Endothelial cell (in vitro differentiated cells): Measurements from ENCODE around the gene IP6K3. TPM values are rescaled to one million over a fixed set of nuclear protein-coding genes. Genes with fewer than 3 reads are reported as not detected.

Source experiments
- DNase-seq: peaks from one replicate; pipeline ENCODE4 v3.0.0; 2021; ENCODE audit warnings: low spot score
- H3K27ac Mint-ChIP-seq: one replicate; pipeline ENCODE4 v1.8.0; 2021; ENCODE audit warnings: mixed read lengths, inconsistent platforms; ENCODE audit not compliant: unreplicated experiment
- H3K27me3 Mint-ChIP-seq: one replicate; pipeline ENCODE4 v1.8.0; 2021; ENCODE audit warnings: mild to moderate bottlenecking, moderate library complexity, mixed read lengths, inconsistent platforms; ENCODE audit not compliant: unreplicated experiment
- H3K36me3 Mint-ChIP-seq: one replicate; pipeline ENCODE4 v1.8.0; 2021; ENCODE audit warnings: mild to moderate bottlenecking, low read depth, mixed read lengths, inconsistent platforms; ENCODE audit not compliant: unreplicated experiment
- H3K4me1 Mint-ChIP-seq: one replicate; pipeline ENCODE4 v1.8.0; 2021; ENCODE audit warnings: mild to moderate bottlenecking, mixed read lengths, inconsistent platforms; ENCODE audit not compliant: unreplicated experiment
- H3K4me3 Mint-ChIP-seq: one replicate; pipeline ENCODE4 v1.8.0; 2021; ENCODE audit warnings: mild to moderate bottlenecking, mixed read lengths, inconsistent platforms; ENCODE audit not compliant: unreplicated experiment
- H3K9me3 Mint-ChIP-seq: one replicate; pipeline ENCODE4 v1.8.0; 2021; ENCODE audit warnings: mixed read lengths, inconsistent platforms; ENCODE audit not compliant: unreplicated experiment
- total RNA-seq: library from RNA; stranded (reverse); fragmentation: NEBNext Ultra II Directional; extraction: Animal tissue kit (Norgen Biotek cat#: 25700); gene quantifications from one replicate; pipeline ENCODE4 v1.2.1, GENCODE V29; 2021; ENCODE audit not compliant: unreplicated experiment
- TF ChIP-seq, protein P1 (sequence below): fragments of 200-600 bp; sonication (generic); IDR thresholded peaks from one replicate; pipeline ENCODE4 v1.5.0; 2021; ENCODE audit warnings: antibody characterized with exemption; ENCODE audit not compliant: unreplicated experiment

The IP6K3 gene
- total RNA-seq, 1 donor from 2014 or later = not detected

DNA sequence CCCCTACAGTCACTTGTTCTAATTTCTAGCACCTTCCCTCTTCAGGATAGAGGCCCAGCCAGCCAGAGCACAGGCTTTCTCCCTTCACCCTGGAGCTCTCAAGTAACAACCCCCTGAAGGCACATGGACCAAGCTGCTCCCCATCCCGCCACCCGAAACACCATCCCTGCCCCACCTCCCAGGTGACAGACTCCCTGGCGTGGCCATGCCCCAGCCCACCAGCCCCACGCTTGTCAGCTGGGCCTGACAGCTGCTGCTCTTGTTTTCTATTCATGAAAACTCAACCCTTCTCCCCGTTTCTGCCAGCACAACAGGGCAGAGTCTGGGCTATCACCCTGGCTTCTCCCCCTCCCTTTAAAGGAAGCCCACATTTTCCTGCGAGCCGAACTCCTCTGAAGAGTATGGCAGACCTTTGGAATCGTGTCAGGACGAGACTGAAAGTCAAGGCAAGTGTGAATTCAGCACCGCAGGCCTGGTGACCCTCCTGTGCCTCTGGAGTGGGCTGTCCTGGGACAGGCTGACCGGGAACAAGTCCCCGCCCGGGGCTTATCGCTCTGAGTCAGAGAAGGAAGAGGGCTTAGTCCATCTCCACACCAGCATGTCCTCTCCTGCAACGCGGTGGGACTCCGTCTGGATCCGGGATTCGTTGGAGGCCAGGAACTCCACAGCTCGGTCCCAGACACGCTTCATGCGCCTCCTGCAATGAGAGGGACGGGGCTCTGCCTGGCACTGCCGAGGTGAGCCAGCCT lies 25.6 kb upstream of the IP6K3 start:
- Mint-ChIP-seq H3K36me3 (peaks cover 41% of the 10 kb centered on the region), H3K27me3 (peaks cover under 1% of the 10 kb centered on the region), H3K27ac (peak overlapping the region; percentile 7), H3K9me3 (no peaks in the 10 kb centered on the region), H3K4me3 (peak overlapping the region; percentile 67), H3K4me1 (peaks cover 25% of the 10 kb centered on the region)
- no peak for DNase-seq
- TF ChIP-seq, protein P1, sequence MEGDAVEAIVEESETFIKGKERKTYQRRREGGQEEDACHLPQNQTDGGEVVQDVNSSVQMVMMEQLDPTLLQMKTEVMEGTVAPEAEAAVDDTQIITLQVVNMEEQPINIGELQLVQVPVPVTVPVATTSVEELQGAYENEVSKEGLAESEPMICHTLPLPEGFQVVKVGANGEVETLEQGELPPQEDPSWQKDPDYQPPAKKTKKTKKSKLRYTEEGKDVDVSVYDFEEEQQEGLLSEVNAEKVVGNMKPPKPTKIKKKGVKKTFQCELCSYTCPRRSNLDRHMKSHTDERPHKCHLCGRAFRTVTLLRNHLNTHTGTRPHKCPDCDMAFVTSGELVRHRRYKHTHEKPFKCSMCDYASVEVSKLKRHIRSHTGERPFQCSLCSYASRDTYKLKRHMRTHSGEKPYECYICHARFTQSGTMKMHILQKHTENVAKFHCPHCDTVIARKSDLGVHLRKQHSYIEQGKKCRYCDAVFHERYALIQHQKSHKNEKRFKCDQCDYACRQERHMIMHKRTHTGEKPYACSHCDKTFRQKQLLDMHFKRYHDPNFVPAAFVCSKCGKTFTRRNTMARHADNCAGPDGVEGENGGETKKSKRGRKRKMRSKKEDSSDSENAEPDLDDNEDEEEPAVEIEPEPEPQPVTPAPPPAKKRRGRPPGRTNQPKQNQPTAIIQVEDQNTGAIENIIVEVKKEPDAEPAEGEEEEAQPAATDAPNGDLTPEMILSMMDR = no peak

DNA sequence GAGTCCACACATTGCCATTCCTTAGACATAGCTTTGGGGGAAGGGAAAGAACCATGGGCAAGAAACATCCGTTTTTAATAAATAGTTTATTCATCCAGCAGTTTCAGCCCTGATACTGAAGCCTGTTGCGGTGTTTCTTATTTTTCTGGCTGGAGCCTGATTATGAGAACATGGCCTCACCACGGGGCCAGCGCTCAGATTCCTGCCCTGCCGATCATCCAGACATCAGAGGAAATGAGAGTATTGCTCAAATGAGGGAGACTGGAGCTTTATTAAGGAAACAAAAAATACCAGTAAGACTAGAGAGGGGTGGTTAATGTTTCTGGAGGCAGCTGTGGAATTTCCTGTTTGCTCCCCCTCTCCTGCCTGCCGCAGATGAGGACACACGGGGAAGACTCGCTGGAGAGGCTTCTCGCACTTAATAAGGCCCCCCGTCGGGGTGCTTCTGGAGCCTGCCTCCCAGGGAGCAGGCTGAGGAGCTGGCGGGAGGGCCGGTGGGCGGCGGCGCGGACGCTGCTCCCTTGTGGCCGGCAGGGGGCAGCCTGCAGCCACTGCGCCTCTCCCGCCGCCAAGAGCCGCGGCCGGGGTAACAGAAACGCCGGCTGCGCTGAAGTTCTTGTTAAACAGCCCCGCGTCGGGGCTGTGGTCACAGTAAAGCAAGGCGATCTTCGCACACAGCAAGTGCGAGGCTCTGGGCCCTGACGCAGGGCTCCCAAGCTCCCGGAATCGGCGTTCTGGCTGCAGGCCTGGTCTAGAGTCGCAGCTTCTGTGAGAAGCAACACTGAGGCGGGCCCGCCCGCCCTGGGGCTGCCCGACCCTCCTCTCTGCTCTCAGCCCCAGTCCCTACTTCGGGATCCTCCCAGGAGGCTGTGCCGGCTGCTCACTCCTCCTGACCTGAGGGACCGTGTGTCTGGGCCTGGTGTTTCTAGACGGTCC lies 24.7 kb upstream of the IP6K3 start:
- Mint-ChIP-seq H3K9me3 (no peaks in the 10 kb centered on the region), H3K27ac (peak overlapping the region; percentile 82), H3K36me3 (peaks cover 36% of the 10 kb centered on the region), H3K4me1 (peaks cover 22% of the 10 kb centered on the region), H3K27me3 (no peaks in the 10 kb centered on the region), H3K4me3 (peak overlapping the region; percentile 62)
- TF ChIP-seq, protein P1 = peak; percentile 96
- DNase-seq = peak; percentile 84

GRCh38 chr6:33770833-33771145 lies 24.1 kb upstream of the IP6K3 start:
- peaks cover 22% of the 10 kb centered on the region for H3K4me1 Mint-ChIP-seq
- H3K9me3 Mint-ChIP-seq = no peaks in the 10 kb centered on the region
- no peaks in the 10 kb centered on the region for H3K27me3 Mint-ChIP-seq
- no peak overlapping the region for H3K4me3 Mint-ChIP-seq
- H3K36me3 Mint-ChIP-seq = peaks cover 30% of the 10 kb centered on the region
- no peak overlapping the region for H3K27ac Mint-ChIP-seq
- TF ChIP-seq, protein P1 = no peak
- DNase-seq = no peak

GRCh38 chr6:33770124-33770832 lies 23.6 kb upstream of the IP6K3 start:
- no peak overlapping the region for H3K27ac Mint-ChIP-seq
- TF ChIP-seq, protein P1 = no peak
- peaks cover 22% of the 10 kb centered on the region for H3K4me1 Mint-ChIP-seq
- peaks cover 25% of the 10 kb centered on the region for H3K36me3 Mint-ChIP-seq
- H3K27me3 Mint-ChIP-seq = no peaks in the 10 kb centered on the region
- H3K9me3 Mint-ChIP-seq = no peaks in the 10 kb centered on the region
- DNase-seq = no peak
- no peak overlapping the region for H3K4me3 Mint-ChIP-seq
